ENCODE measurements around the gene SDC4.

The SDC4 gene

DNA sequence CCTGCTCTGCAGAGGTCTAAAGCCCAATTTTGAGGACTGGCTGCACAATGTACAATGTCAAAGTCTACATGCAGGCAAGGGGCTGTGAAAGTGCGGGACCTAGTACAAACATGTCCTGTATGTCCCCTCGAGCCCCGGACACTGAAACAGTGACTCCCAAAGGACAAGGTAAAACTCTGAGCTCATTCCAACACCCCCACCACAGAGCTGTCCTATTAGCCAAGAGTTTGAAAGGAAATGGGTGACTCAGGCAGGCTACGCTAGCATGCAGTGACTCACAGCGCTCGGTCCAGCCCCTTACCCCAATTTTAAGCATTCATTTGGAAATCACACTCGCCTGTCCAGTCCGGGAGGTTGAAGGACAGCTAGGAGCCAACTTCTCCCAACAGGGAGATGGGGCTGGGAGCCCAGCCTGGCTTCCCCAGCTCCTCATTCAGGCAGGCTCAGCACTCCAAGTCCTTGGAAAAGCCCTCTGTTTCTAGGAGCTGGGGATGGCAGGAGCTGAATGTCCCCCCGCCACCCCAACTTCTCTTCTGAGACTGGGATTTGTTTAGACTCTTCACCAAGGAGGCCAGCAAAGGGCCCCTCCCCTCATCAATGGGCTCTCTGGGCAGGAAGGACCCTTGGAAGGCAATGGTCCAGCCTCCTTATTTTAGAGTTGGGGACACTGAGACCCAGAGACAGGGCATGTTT, 3.9 kb downstream of the SDC4 start (continued):
- TF ChIP-seq KLF16 (tag by site-specific recombination; IDR thresholded peaks at IDR 0.05) (no peak), ZNF146 (tag by site-specific recombination; IDR thresholded peaks at IDR 0.05) (no peak), BCL6B (tag by site-specific recombination; IDR thresholded peaks at IDR 0.05) (no peak), ZNF184 (tag by site-specific recombination; IDR thresholded peaks at IDR 0.05) (peak; percentile 51; the same call in 1 of the 2 replicates), PATZ1 (tag by site-specific recombination; IDR thresholded peaks at IDR 0.05) (peak; percentile 44; the same call in 1 of the 2 replicates), ZNF416 (tag by site-specific recombination; IDR thresholded peaks at IDR 0.05) (no peak), ATF2 (tag by site-specific recombination; IDR thresholded peaks at IDR 0.05; ENCODE audit: low read depth) (no peak), ZFP37 (tag by site-specific recombination; IDR thresholded peaks at IDR 0.05) (peak; percentile 49; the same call in 1 of the 2 replicates), ZEB2 (tag by site-specific recombination; IDR thresholded peaks at IDR 0.05) (peak; percentile 20; the same call in 1 of the 2 replicates), ZNF830 (tag by site-specific recombination; IDR thresholded peaks at IDR 0.05; ENCODE audit: low read depth) (no peak), MYNN (tag by site-specific recombination; IDR thresholded peaks at IDR 0.05; ENCODE audit: borderline replicate concordance) (no peak), HIC1 (tag by site-specific recombination; IDR thresholded peaks at IDR 0.05) (no peak), ZNF239 (tag by site-specific recombination; IDR thresholded peaks at IDR 0.05) (no peak), ZNF169 (tag by site-specific recombination; IDR thresholded peaks at IDR 0.05) (no peak), ZNF600 (tag by site-specific recombination; IDR thresholded peaks at IDR 0.05) (0 out of 2 replicates have a peak, but pooled peaks have one; percentile 18), ZNF292 (tag by site-specific recombination; IDR thresholded peaks at IDR 0.05; ENCODE audit: borderline replicate concordance, low read depth) (no peak), SP7 (tag by site-specific recombination; IDR thresholded peaks at IDR 0.05) (0 out of 2 replicates have a peak, but pooled peaks have one; percentile 54), ZNF558 (tag by site-specific recombination; IDR thresholded peaks at IDR 0.05) (no peak)
- TF ChIP-seq, protein P1, sequence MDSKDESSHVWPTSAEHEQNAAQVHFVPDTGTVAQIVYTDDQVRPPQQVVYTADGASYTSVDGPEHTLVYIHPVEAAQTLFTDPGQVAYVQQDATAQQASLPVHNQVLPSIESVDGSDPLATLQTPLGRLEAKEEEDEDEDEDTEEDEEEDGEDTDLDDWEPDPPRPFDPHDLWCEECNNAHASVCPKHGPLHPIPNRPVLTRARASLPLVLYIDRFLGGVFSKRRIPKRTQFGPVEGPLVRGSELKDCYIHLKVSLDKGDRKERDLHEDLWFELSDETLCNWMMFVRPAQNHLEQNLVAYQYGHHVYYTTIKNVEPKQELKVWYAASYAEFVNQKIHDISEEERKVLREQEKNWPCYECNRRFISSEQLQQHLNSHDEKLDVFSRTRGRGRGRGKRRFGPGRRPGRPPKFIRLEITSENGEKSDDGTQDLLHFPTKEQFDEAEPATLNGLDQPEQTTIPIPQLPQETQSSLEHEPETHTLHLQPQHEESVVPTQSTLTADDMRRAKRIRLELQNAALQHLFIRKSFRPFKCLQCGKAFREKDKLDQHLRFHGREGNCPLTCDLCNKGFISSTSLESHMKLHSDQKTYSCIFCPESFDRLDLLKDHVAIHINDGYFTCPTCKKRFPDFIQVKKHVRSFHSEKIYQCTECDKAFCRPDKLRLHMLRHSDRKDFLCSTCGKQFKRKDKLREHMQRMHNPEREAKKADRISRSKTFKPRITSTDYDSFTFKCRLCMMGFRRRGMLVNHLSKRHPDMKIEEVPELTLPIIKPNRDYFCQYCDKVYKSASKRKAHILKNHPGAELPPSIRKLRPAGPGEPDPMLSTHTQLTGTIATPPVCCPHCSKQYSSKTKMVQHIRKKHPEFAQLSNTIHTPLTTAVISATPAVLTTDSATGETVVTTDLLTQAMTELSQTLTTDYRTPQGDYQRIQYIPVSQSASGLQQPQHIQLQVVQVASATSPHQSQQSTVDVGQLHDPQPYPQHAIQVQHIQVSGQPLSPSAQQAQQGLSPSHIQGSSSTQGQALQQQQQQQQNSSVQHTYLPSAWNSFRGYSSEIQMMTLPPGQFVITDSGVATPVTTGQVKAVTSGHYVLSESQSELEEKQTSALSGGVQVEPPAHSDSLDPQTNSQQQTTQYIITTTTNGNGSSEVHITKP (tag by site-specific recombination; IDR thresholded peaks at IDR 0.05): peak; percentile 27
- TF ChIP-seq, protein P2, sequence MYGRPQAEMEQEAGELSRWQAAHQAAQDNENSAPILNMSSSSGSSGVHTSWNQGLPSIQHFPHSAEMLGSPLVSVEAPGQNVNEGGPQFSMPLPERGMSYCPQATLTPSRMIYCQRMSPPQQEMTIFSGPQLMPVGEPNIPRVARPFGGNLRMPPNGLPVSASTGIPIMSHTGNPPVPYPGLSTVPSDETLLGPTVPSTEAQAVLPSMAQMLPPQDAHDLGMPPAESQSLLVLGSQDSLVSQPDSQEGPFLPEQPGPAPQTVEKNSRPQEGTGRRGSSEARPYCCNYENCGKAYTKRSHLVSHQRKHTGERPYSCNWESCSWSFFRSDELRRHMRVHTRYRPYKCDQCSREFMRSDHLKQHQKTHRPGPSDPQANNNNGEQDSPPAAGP (tag by site-specific recombination; IDR thresholded peaks at IDR 0.05): 0 out of 2 replicates have a peak, but pooled peaks have one; percentile 17

Data from HEK293 (cell line).